GM12892 (cell line): ENCODE data around the gene EXOSC6.
"Not testable (repeated sequence)": the region's sequence is repeated elsewhere in the genome, so short reads cannot be mapped to it uniquely, and the experiment has no call there.

ENCODE experiments used
- DNase-seq: peaks from one replicate; pipeline ENCODE4 v3.0.0; 2011; ENCODE audit not compliant: insufficient read length
- FAIRE-seq: peaks from 2 replicates; lab custom pipeline; 2011; peaks lifted over from hg19 to GRCh38; lab: Jason Lieb, UNC
- POLR2A ChIP-seq: IDR thresholded peaks from 2 replicates; pipeline ENCODE4 v1.6.1; 2011; ENCODE audit warnings: low read depth, low read length, control low read depth
- POLR2AphosphoS5 ChIP-seq: IDR thresholded peaks from 2 replicates; pipeline ENCODE4 v1.6.1; 2011; ENCODE audit warnings: low read depth, low read length, control low read depth
- TAF1 ChIP-seq: IDR thresholded peaks from 2 replicates; pipeline ENCODE4 v1.6.1; 2011; ENCODE audit warnings: low read depth, mild to moderate bottlenecking, control low read depth, low read length, borderline replicate concordance

Gene EXOSC6

DNA sequence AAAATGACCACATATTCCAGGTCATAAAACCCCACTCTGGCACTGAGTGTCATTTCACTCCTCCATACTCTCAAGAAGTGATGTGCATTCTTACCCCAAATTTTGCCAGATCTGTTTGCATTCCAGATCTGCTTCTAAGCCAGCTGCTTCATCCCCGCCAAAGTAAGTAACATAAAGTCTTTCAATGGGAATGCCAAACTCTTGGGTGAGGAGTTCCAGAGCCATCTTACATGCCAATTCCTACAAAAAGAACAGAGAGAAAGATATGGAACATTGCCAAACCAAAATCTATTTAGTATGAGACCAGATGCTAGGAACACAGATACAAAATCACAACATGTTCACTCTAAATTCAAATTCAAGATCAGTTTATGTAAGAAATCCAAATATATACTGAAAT is 24.7 kb upstream of the EXOSC6 start:
- TF ChIP-seq POLR2AphosphoS5 (no peak), POLR2A (no peak), TAF1 (no peak)
- FAIRE-seq: no peak
- no peak for DNase-seq

DNA sequence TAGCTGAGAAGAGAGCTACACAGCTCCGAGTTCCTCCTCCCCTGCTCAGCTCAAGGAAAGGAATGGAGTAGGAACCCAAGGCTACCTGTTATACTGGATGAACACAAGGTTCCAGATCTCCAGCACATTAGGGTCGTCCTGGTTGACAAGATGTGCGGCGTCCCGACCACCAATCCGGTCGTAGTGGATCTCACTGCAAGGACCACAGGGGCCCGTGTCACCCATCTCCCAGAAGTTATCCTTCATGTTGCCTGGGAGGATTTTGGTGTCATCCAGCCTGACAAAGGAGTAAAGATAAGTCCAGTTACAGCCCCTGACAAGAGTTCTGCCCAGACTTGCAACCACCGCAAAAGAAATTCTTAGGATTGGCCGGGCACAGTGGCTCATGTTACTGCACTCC is 20.0 kb upstream of the EXOSC6 start:
- no peak for FAIRE-seq
- DNase-seq: no peak
- TF ChIP-seq POLR2A (no peak), TAF1 (no peak), POLR2AphosphoS5 (no peak)

DNA sequence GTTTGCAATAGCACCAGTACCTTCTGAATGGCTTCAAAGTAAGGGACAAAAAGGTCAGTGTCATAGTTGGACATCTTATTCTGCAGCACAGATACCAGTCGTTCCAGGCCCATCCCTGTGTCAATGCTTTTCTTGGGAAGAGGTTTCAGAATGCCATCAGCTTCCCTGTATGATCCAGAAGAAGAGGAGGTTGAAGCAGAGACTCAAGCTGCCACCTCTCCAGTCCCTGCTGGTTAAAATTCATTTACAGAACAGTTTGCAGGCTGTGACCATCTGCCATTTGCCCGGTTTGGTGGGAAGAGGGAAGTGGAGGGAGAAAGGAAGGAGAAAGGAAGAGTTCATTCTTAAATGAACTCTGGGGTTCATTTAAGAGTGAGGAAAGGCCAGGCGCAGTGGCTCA is 18.4 kb upstream of the EXOSC6 start:
- FAIRE-seq (no peak), DNase-seq (no peak)
- TF ChIP-seq POLR2AphosphoS5 (no peak), TAF1 (no peak), POLR2A (no peak)

DNA sequence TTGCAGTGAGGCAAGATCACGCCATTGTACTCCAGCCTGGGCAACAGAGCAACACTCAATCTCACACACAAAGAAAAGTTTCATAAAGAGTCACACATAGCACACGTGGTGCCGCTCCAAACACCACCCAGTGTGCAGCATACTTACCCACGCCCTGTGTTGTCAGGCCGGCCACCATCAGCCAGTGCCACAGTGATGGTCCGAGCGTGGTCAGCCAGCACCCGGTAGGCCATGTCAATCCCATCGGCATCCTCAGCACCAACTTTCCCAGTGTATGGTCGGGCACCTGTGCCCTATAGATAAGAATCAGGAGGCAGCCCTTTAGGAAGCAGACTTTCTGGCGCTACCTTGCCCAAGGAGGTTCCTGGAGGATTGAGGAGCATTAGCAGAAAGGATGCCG is 17.7 kb upstream of the EXOSC6 start:
- FAIRE-seq (no peak), DNase-seq (no peak)
- TF ChIP-seq POLR2AphosphoS5: no peak
- TF ChIP-seq POLR2A: no peak
- no peak for TF ChIP-seq TAF1

DNA sequence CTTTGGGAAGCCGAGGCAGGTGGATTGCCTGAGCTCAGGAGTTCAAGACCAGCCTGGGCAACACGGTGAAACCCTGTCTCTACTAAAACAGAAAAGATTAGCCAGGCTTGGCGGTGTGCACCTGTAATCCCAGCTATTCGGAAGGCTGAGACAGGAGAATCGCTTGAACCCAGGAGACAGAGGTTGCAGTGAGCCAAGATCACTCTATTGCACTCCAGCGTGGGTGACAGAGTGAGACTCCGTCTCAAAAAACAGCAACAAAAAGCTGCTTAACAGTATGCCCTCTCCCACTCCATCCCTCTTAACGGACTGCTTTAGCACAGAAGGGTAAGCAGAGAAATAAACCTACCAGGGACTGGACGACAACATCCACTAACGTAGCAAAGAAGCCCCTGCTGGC is 16.2 kb upstream of the EXOSC6 start:
- not testable (repeated sequence) for FAIRE-seq, DNase-seq

DNA sequence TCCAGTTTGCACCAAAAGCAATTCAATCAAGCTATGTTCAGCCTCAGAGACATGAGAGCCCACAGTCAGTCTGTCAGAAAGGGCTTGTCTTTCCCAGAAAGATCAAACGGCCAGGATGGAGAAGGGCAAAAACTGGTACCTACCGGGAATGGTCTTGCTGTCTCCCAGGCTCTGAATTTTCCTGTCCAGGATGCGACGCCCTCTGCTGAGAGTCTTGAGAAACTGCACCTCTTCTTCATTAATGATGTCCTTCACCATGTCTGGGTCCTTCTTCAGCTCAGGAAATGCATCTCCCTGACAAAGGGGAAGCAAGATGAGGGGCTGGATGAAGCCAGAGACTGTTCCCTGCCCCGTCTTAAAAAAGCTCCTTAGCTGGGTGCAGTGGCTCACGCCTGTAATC is 15.8 kb upstream of the EXOSC6 start:
- TF ChIP-seq POLR2AphosphoS5 (no peak), POLR2A (no peak), TAF1 (no peak)
- FAIRE-seq: no peak
- DNase-seq: no peak

DNA sequence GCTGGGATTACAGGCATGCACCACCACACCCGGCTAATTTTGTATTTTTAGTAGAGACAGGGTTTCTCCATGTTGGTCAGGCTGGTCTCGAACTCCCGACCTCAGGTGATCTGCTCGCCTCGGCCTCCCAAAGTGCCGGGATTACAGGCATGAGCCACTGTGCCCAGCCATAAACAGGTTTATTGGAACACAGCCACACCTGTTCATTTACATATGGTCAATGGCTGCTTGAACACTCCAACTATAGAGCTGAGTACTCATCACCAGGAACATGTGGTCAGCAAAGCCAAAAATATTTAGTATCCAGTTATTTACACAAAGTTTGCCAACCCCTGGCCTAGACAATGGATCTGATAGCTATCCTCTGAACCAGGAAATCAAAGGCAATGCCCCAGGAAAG is 8.2 kb upstream of the EXOSC6 start:
- FAIRE-seq, DNase-seq: not testable (repeated sequence)

DNA sequence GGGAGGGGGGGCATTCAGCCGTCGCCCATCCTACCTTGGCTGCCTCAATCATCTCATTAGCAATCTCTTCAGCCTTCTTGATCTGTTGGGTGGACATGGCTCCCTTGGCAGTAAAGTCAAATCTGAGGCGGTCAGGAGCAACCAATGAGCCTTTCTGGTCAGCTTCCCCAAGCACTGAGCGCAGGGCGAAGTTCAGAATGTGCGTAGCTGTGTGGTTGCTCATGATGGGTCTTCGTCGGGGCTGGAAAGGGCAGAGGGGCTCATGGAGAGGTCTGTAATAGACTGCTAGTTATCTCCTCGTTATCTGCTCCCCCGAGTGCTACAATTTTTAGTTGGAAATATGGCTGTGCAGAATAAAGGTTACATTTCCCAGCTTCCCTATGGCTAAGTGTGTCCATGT is 7.2 kb upstream of the EXOSC6 start:
- TF ChIP-seq TAF1 (no peak), POLR2A (no peak), POLR2AphosphoS5 (no peak)
- FAIRE-seq (no peak), DNase-seq (no peak)

DNA sequence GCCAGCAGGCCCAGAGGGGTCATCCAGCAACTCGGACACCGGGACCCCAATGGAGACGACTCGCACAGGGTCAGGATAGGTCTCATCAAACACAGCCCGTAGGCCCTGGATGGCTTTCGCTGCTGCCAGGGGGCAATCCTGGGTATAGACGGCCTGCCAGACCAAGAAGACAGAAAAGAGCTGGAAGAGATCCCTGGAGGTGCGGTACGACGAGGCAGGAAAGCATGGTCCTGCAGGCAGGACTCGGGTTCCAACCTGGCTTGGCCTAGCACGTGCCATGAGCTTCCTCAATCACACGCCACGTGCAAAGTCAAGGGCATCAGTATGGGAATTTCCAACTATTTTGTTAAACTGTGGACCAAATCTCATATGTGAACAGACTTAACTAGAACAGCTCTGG is 6.3 kb upstream of the EXOSC6 start:
- FAIRE-seq (no peak), DNase-seq (no peak)
- TF ChIP-seq POLR2A: no peak
- no peak for TF ChIP-seq POLR2AphosphoS5
- TF ChIP-seq TAF1: no peak

DNA sequence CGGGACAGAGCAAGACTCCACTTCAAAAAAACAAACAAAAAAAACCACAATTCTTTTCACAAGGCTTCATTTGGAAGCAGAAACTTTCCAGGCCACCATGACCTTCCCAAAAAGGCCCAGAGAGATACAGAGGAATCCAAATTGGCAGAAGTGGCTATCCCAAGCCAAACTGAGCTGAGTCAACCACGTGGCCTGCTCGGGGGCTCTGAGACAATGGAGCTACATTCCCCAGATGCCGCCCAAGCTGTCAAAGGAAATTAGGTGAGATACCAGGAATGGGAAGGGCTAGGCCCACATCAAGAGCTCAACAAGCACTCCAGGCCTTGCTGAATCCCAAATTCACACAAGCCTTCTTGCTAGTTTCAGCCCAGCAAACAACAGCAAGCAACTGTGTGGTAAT is 5.7 kb upstream of the EXOSC6 start:
- FAIRE-seq (no peak), DNase-seq (no peak)
- no peak for TF ChIP-seq TAF1

DNA sequence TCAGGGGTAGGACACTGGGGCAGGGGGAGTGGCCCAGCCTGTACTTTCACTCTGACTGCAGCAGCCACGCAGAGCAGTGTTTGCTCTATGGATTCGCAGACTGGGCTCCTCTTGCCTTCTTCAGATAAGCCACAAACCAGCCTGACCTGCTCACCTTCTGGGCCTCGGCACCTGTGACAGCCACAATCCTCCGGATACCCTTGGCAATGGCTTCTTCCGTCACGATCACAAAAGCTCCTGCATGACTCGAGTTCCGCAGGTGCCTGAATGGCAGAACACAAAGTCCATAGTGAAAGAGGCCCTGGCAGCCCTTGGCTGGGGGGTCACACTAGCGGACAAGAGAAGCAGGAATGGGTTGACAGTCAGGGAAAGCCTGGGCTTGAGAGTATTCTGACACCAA is 3.8 kb upstream of the EXOSC6 start:
- DNase-seq (no peak), FAIRE-seq (no peak)
- no peak for TF ChIP-seq POLR2A
- TF ChIP-seq TAF1: no peak

DNA sequence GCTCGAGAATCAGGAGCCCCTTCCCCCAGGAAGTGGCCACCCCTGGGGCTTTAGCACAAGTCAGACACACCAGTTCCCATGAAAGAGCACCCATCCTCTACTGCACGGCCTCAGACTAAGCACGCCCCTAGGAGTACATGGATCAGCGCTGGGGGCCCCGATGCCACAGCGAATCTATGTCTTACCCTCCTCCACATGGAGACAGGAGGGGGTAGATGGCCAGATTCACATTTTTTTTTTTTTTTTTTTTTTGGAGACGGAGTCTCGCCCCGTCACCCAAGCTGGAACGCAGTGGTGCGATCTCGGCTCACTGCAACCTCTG is 3.2 kb upstream of the EXOSC6 start:
- no peak for DNase-seq
- no peak for FAIRE-seq
- TF ChIP-seq TAF1: no peak
- TF ChIP-seq POLR2AphosphoS5: no peak
- TF ChIP-seq POLR2A: no peak

DNA sequence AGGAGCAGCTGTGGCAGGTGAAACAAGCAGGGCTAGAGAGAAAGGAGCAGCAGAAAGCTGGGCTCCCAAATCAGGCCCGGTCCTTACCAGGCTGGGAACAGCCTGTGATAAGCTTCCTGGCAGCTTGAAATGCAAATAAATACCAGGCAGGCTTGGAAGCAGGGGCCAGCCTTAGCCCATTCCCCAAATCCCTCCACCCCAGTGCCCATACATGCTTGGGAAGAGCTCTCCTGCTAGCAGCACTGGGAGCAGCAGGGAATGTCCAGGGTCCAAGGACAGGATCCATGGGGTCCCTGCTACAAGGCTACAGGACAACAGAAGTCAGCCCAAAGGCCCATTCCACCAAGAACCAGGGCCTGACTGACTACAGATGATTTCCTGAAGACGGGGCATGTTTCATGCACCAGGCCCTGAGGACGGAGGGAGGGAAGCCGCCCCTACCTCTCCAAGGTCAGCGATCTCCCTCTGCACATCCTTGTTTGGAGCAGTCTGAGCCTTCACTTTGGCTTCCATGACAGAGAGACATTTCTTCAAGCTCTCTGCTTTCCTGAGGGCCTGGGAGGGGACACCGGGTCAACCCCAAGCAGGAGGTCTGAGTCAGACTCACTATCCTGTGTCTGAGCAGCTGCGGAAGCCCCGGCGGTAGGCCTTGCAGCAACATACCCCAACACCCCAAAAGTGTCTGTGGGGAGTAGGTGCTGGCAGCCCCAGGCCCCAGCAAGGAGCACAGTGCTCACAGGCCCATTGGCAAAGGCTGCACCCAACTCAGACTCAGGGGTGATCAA is 2.6 kb upstream of the EXOSC6 start:
- TF ChIP-seq POLR2A (no peak), POLR2AphosphoS5 (no peak), TAF1 (no peak)
- FAIRE-seq: no peak
- DNase-seq: no peak
